HEK293T (cell line): Measurements from ENCODE around the gene ADCY1.

Experiments used
- CTCF ChIA-PET: fragments of 350-600 bp; formaldehyde crosslinking; extraction: SDS; loops from one replicate; lab custom pipeline; 2021; ENCODE audit warnings: antibody characterized with exemption, inconsistent platforms; lab: Yijun Ruan, JAX
- POLR2A ChIA-PET: fragments of 350-600 bp; formaldehyde crosslinking; extraction: SDS; loops from one replicate; lab custom pipeline; 2020; ENCODE audit warnings: antibody characterized with exemption, inconsistent platforms; lab: Yijun Ruan, JAX
- DNase-seq: peaks from one replicate; pipeline ENCODE4 v3.0.0; 2012; ENCODE audit warnings: mixed read lengths; ENCODE audit errors: extremely low spot score
- ARNT ChIP-seq: fragments of 450-650 bp; IDR thresholded peaks from 2 replicates; pipeline ENCODE4 v1.6.1; 2017; ENCODE audit warnings: mild to moderate bottlenecking
- BHLHE40 ChIP-seq: fragments of 450-650 bp; IDR thresholded peaks from 2 replicates; pipeline ENCODE4 v1.6.1; 2016; ENCODE audit warnings: mild to moderate bottlenecking, moderate library complexity, borderline replicate concordance
- CTBP1 ChIP-seq: fragments of 450-650 bp; IDR thresholded peaks from 2 replicates; pipeline ENCODE4 v1.6.1; 2016; ENCODE audit warnings: borderline replicate concordance
- ELF4 ChIP-seq: fragments of 450-650 bp; IDR thresholded peaks from 2 replicates; pipeline ENCODE4 v1.6.1; 2017; ENCODE audit warnings: antibody characterized with exemption
- FOXA1 ChIP-seq: fragments of 450-650 bp; IDR thresholded peaks from 2 replicates; pipeline ENCODE4 v1.6.1; 2016; ENCODE audit warnings: mild to moderate bottlenecking
- FOXK2 ChIP-seq: fragments of 450-650 bp; IDR thresholded peaks from 2 replicates; pipeline ENCODE4 v1.6.1; 2016; ENCODE audit warnings: mild to moderate bottlenecking
- FOXM1 ChIP-seq: fragments of 450-650 bp; IDR thresholded peaks from 2 replicates; pipeline ENCODE4 v1.6.1; 2017; ENCODE audit warnings: mild to moderate bottlenecking, borderline replicate concordance
- HDGF ChIP-seq: fragments of 450-650 bp; IDR thresholded peaks from 2 replicates; pipeline ENCODE4 v1.6.1; 2017; ENCODE audit warnings: antibody characterized with exemption, borderline replicate concordance
- L3MBTL2 ChIP-seq: fragments of 450-650 bp; conservative IDR thresholded peaks from 2 replicates; pipeline ENCODE4 v1.6.1; 2016; ENCODE audit warnings: mild to moderate bottlenecking
- LEF1 ChIP-seq: fragments of 450-650 bp; IDR thresholded peaks from 2 replicates; pipeline ENCODE4 v1.6.1; 2017; ENCODE audit warnings: mild to moderate bottlenecking, borderline replicate concordance
- NFRKB ChIP-seq: fragments of 450-650 bp; IDR thresholded peaks from 2 replicates; pipeline ENCODE4 v1.6.1; 2016; ENCODE audit warnings: mild to moderate bottlenecking, moderate library complexity
- SP1 ChIP-seq: fragments of 450-650 bp; IDR thresholded peaks from 2 replicates; pipeline ENCODE4 v1.6.1; 2017
- SUZ12 ChIP-seq: fragments of 450-650 bp; IDR thresholded peaks from 2 replicates; pipeline ENCODE4 v1.6.1; 2016; ENCODE audit warnings: mild to moderate bottlenecking
- TARDBP ChIP-seq: fragments of 450-650 bp; IDR thresholded peaks from 2 replicates; pipeline ENCODE4 v1.6.1; 2016
- ZNF384 ChIP-seq: fragments of 450-650 bp; IDR thresholded peaks from 2 replicates; pipeline ENCODE4 v1.6.1; 2016
- TF ChIP-seq, protein P1 (sequence below): fragments of 450-650 bp; IDR thresholded peaks from 2 replicates; pipeline ENCODE4 v1.6.1; 2016

Gene ADCY1

DNA sequence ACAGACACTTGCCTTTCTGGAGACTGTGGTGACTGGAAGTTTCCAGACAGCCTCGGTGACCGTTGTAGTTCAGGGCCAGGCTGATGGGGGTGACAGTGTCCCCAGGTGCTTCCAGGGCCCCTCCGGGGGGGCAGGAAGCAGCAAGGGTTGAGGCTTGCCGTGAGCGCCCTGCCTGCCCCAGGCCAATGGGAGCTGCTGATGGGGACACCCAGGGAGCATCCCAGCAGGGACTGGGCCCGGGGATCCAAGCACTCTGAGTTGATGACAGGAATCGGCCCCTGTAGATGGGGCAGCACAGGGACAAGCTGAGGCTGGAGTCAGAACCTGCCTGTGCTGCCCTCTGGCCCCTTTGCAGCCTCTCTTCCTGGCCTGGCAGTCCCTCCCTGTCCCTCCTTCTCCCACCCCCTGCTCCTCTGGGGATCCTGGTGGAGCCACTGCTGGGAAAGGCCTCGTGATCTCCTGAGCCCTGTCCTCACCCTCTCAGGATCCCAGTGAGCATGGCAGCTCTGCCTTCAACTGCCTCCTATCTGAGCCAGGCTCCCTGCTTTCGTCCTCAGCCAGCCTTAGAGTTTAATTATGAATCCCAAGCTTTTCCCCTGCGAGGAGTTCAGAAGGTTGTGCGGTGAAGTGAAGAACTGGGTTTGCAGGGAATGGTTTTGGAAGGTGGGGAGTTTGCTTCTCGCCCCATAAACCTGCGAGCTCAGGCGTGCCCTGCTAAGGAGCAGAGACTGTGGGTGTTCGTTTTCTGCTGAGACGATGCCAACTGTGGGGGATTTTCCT, 84.7 kb downstream of the ADCY1 start:
- ChIA-PET POLR2A (no interaction called here), CTCF (no interaction called here)
- DNase-seq = no peak
- TF ChIP-seq FOXM1 (no peak), TARDBP (no peak), ELF4 (no peak), BHLHE40 (no peak), FOXA1 (no peak), LEF1 (no peak), SUZ12 (no peak), ARNT (no peak), FOXK2 (no peak), L3MBTL2 (no peak), SP1 (no peak), CTBP1 (no peak), HDGF (no peak), ZNF384 (no peak), NFRKB (no peak)
- TF ChIP-seq, protein P1, sequence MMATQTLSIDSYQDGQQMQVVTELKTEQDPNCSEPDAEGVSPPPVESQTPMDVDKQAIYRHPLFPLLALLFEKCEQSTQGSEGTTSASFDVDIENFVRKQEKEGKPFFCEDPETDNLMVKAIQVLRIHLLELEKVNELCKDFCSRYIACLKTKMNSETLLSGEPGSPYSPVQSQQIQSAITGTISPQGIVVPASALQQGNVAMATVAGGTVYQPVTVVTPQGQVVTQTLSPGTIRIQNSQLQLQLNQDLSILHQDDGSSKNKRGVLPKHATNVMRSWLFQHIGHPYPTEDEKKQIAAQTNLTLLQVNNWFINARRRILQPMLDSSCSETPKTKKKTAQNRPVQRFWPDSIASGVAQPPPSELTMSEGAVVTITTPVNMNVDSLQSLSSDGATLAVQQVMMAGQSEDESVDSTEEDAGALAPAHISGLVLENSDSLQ = no peak

DNA sequence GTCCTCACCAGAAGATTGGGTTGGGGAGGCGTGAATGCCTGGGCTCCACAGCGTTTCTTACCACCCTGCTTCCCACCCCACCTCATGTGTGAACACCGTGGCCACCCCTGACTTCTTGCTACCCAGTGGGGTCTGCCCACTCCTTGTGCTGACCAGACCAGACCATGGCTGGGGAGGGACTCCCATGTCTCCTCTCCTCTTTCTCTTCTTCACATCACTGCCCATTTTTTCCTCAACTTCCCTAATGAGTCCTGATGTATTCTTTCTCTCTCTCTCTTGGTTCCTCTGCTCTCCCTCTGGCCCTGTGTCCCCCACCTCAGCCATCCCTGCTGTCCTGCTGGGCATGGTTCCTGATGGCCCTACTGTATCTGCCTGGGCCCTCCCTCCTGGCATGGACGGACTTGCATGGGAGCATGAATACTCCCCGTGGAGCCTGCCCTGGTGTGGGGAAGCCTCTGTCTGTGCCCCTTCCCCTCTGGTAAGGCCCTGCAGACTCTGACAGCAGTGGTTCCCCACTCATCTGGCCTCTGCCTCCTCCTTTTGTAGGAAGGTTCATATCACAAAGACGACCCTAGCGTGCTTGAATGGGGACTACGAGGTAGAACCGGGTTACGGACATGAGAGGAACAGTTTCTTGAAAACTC, 85.5 kb downstream of the ADCY1 start:
- ChIA-PET CTCF (no interaction called here), POLR2A (no interaction called here)

DNA sequence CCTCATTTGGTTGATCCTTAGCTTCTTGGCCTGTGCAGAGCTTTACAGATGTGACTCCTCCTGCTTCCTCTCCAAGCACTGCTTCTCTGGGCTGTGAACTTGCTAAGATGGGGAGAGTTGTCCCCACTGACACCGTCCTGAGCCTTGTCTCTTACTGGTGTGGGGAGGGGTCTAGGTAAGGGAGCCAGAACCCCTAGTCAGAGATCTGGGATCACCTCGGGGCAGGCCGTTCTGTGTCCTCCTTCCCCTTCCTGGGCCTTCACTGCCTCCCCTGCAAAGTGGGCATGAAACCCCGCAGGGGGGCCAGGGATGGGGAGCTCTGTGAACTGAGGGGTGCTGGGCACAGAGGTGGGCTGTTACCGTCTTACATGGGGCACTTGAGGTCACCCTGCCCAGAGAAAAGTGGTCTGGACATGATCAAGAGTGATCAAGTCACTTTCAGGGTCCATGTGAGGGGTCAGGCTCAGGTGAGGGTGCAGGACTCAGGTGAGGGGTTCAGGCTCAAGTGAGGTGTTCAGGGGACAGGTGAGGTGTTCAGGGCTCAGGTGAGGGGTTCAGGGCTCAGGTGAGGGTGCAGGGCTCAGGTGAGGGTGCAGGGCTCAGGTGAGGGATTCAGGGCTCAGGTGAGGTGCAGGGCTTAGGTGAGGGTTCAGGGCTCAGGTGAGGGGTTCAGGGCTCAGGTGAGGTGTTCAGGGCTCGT, 86.2 kb downstream of the ADCY1 start:
- ChIA-PET POLR2A (no interaction called here), CTCF (no interaction called here)
- no peak for DNase-seq
- TF ChIP-seq ELF4 (no peak), ZNF384 (no peak), ARNT (no peak), CTBP1 (no peak), SUZ12 (no peak), L3MBTL2 (no peak), FOXK2 (no peak), TARDBP (no peak), BHLHE40 (no peak)
- TF ChIP-seq, protein P1 = no peak

More for the DNA sequence above, 85.5 kb downstream of the ADCY1 start:
- no peak for DNase-seq
- TF ChIP-seq SP1 = no peak
- TF ChIP-seq FOXA1 = no peak
- TF ChIP-seq ELF4 = no peak
- TF ChIP-seq ARNT = no peak
- no peak for TF ChIP-seq NFRKB
- TF ChIP-seq TARDBP = no peak
- no peak for TF ChIP-seq ZNF384
- no peak for TF ChIP-seq LEF1
- no peak for TF ChIP-seq SUZ12
- TF ChIP-seq L3MBTL2 = no peak

DNA sequence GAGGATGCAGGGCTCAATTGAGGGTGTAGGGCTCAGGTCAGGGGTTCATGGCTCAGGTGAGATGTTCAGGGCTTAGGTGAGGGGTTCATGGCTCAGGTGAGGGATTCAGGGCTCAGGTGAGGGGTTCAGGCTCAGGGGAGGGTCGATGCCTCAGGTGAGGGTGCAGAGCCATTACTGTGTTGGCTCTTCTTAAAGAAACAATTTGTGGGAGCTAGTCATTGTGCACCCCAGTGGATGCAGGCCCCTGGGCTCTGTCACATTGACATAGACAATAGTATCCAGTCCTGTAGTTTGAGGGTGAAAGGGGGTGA, 86.7 kb downstream of the ADCY1 start:
- TF ChIP-seq HDGF (no peak), BHLHE40 (no peak), CTBP1 (no peak), FOXA1 (no peak), FOXK2 (no peak), FOXM1 (no peak), ZNF384 (no peak), NFRKB (no peak), ARNT (no peak), SP1 (no peak), ELF4 (no peak), L3MBTL2 (no peak), LEF1 (no peak), SUZ12 (no peak), TARDBP (no peak)
- TF ChIP-seq, protein P1 = no peak
- ChIA-PET POLR2A (no interaction called here), CTCF (no interaction called here)
- DNase-seq = no peak

DNA sequence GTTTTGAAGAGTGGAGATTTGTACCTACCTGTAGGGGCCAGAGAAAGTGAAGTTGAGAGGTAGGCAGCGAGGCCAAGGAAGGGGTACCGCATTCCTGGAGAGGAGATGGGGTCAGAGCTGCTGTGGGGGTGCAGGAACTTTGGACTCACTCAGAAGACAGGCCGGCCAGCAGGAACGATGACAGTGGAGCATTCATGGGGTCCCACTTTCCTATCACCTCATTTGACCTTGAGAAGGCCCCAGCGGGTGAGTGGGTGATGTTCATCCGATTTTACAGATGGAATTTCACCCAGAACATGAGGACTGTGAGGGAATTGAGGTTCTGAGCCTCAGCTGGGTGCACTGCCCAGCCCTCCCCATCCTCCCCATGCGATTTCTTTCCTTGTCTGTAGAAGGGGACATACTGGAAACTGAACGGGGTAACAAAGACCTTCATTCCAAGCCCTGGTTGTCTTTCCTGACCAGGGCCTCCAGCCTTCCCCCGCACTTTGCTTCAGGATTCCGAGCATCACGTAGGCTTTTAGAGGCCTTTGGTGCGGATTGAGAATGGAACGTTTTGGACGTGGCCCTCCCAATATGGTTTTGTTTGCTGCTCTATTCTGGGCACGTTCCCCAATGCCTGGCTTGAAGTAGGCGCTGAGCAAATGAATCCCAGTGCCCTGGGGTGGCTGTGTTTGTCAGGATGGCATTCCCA, 87.3 kb downstream of the ADCY1 start:
- ChIA-PET POLR2A (no interaction called here), CTCF (no interaction called here)
- TF ChIP-seq FOXA1 = no peak
- TF ChIP-seq, protein P1 = no peak
- TF ChIP-seq LEF1 = no peak
- no peak for TF ChIP-seq HDGF
- TF ChIP-seq TARDBP = no peak
- TF ChIP-seq L3MBTL2 = no peak
- no peak for TF ChIP-seq ELF4
- TF ChIP-seq FOXK2 = no peak
- DNase-seq = no peak
